ENCODE data around the gene ALK. TPM values are rescaled to one million over a fixed set of nuclear protein-coding genes. Genes with fewer than 3 reads are reported as not detected.
"Not testable (repeated sequence)": the region's sequence is repeated elsewhere in the genome, so short reads cannot be mapped to it uniquely, and the experiment has no call there.

Gene ALK
- total RNA-seq, 2 experiments from 2014 or later: not detected

DNA sequence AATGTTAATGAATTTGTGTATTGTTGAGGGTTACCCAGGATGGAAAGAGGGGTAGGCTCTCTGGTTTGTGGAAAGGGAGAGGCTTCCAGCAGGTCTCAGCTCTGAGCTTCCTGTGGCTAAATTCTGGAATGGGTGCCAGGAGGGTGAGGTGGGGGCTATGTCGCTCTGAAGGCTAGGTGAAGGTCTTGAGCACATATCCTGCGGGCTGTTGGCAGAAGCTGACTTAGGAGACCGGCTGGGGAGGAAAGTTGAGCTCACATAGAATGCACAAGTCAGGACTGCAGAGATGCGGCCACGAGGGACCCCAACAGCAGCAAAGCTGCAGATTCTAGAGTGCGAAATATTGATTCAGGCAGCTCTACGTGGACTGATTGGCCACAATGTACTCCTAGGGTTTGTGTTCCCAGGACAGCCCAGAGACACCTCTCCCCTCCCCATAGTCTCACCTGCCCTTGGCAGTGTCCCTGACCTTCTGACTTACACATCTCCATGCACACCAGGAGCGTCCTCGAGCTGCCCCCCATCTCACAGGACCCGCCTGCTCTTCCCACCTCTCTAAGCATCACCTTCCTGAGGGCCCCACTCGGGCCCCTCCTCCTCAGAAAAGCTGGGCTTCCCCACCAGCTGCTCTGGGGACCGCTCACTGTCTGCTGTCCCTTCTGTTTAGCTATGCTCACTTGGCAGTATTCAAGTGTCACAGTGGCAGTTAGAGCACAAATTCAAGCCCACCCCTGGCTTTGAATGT is 72.6 kb downstream of the ALK start:
- POLR2A ChIA-PET: no interaction called here
- CTCF ChIA-PET: no interaction called here

DNA sequence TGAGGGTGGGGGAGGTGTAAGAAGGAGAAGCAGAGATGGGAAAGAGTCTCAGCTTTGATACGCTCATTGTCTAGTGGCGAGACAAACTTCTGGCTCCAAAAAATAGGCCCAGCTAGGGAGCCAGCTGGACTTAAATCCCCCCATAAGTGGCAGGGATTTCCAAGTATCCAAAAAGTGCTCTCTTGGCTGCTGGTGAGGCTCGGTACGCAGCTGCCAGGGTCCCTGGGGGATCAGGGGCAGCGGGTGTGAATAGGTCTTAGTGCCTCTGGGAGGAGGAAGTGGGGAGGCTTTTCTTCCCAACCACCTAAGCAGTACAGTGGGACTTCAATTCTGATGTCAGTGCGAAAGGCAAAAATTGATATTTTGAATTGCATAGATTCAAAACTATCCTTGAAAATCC is 73.5 kb downstream of the ALK start:
- CTCF ChIA-PET: no interaction called here
- POLR2A ChIA-PET: no interaction called here

DNA sequence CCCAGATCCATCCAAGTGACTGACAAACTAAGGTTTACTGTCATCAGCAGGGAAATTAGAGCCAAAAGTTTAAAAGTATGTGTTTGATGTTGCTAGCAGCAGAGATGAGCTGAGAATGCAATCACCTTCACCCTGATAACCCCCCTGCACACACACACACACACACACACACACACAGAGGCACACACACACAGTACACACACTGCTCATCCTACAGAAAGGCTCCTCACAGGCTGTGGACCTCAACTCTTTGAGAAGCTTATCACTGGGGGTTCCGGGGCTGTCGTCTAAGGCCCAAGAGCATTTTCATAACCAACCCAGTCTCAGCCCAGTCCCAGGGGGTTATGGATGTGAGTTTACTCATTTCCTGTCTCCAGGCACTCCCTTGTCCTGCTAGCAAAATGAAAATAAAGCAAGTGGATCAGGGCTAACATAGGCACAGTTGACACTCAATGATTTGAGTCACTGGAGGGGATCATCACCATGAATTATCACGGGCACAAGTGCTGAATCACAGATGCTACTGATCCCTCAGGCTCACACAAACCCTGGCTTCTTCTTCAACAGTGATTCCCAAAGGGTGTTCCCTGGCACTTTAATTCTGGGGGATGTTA is 76.6 kb downstream of the ALK start:
- ChIA-PET CTCF (no interaction called here), POLR2A (no interaction called here)

- POLR2A ChIA-PET: no interaction called here
- CTCF ChIA-PET: interaction anchor here (0.6 to 0.7 kb wide), 3 partner anchors 201 to 241 kb away, joined by 3 to 6 read pairs (median 4); no protein-coding TSS in a partner anchor
Observed at GRCh38 chr2:29841386-29842004, 79.9 kb downstream of the ALK start.

DNA sequence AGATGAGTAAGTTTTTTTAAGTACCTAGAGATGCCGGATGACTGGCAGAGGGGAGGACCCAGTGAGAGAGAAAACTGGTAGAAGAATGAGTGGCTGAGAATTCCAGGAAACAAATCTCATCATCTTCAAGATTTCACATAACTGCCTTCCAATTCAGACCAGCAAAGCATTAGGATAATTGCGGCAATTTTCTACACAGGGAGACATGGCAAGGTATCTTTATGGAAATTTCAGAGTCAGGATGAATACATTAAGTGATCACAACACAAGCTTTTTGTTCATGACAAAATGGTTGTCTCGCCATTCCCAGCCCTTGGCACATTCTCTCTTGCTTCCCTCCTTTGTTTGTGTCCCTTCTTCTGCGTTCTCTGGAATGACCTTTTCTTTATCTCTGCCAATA is 82.1 kb downstream of the ALK start:
- POLR2A ChIA-PET: no interaction called here
- CTCF ChIA-PET: no interaction called here

- CTCF ChIA-PET: no interaction called here
Observed at GRCh38 chr2:29837925-29838324, 83.5 kb downstream of the ALK start.

DNA sequence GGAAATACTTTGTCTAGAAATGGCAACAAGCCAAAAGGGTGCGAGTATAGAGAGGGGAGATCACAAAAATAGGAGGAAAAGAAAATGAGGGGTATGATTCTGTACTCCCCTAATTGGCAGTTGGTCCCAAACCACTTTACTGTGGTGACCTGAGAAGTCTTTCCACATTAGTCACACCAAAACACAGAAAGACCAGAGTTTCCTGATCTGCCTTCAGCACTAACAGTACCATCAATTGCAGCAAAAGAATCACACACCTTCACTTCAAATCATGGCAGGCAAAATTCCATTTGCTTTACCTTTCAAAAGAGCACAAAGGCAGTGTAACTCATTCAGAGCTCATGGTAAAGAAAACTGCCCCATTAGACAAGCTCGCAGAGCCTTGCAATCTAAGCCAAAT is 86.8 kb downstream of the ALK start:
- POLR2A ChIA-PET: no interaction called here
- CTCF ChIA-PET: no interaction called here

More at GRCh38 chr2:29837925-29838324, 83.5 kb downstream of the ALK start:
- POLR2A ChIA-PET: no interaction called here

- ChIA-PET POLR2A (no interaction called here), CTCF (no interaction called here)
Observed at GRCh38 chr2:29834036-29834540, 87.3 kb downstream of the ALK start.

- ChIA-PET POLR2A (no interaction called here), CTCF (no interaction called here)
Observed at GRCh38 chr2:29831560-29831959, 89.8 kb downstream of the ALK start.

DNA sequence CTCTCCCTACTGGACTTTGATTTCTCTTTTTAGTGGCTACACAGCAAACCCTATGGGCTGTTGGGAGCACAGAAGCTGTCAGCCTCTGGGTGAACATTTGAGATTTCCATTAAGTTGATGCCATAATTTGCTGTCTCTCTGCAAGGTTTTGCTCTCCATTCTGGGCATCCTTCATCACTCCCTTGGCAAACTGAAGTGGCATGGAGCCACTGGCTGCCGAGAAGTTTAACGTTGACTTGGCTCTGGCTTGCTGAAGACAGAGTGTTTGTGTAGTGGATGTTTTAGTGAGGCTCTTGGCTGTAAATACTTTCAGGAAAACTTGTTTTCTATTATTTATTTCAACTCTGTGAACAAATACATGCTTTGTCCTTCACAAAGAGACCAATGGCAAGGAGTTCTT is 91.5 kb downstream of the ALK start:
- ChIA-PET CTCF (no interaction called here), POLR2A (no interaction called here)

DNA sequence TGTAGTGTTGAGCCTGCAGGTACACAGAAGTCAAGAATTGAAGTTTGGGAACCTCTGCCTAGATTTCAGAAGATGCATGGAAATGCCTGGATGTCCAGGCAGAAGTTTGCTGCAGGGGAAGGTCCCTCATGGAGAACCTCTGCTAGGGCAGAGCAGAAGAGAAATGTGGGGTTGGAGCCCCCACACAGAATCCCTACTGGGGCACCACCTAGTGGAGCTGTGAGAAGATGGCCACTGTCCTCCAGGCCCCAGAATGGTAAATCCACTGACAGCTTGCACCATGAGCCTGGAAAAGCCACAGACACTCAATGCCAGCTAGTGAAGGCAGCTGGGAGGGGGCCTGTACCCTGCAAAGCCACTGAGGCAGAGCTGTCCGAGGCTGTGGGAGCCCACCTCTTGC is 97.2 kb downstream of the ALK start:
- POLR2A ChIA-PET, CTCF ChIA-PET: not testable (repeated sequence)

DNA sequence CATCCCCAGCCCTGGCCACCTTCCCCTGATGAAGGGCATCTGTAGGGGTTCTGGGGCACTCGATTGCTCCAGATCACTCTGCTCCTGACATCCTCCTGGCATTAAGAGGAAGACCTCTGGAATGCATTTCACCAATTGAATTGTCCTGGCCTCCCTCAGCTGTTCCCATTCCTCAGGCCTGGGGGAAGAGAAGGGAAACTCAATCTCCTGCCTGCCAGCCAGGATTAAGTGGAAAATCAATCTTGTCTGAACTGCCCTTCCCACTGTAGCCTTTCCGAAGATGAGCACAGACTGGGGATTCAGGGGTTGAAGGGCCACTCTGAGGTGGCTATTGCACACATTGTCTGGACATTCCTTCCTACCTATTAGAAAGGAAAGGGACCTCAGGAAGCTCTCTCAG is 99.8 kb downstream of the ALK start:
- CTCF ChIA-PET: no interaction called here
- POLR2A ChIA-PET: no interaction called here

GRCh38 chr2:29819570-29819969 is 101.8 kb downstream of the ALK start:
- CTCF ChIA-PET: no interaction called here
- POLR2A ChIA-PET: no interaction called here

GRCh38 chr2:29817801-29818680 is 103.3 kb downstream of the ALK start:
- ChIA-PET POLR2A (no interaction called here), CTCF (no interaction called here)

DNA sequence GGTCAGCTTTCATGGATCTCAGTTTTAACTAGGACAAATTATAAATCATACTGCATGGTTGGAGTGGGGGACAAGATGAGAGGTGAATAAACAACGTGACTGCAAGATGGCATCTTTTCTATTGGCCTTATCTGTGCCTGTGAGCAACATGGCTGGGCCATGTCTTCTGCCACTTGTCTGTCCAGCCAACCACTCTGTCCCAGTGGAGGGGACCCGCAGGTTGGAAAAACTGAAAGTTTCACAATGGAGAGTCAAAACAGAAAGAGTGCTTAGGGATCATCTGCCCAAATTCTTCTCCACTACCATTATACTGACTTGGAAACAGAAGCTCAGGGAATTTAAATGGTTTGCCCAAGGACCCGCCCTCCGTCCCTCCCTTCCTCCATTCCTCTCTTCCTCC is 104.1 kb downstream of the ALK start:
- ChIA-PET CTCF (no interaction called here), POLR2A (no interaction called here)

DNA sequence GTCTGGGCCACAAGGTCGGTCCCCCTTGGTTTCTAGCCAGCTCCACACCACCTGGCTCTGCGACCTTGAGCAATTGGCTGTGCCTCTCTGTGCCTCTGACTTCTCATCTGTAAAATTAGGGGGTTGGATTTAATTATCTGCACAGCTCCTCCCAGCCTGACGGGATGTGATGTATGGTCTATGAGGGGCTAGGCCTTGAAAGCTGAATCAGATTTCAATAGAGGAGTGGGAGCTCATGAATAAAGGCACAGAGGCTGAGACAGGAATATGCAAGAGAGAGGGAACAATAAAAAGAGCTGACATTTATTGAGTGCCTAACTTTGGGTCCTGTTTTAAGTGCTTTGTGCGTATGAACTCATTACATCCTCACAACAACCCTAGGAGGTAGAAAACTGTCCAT is 104.7 kb downstream of the ALK start:
- CTCF ChIA-PET: no interaction called here
- POLR2A ChIA-PET: no interaction called here

DNA sequence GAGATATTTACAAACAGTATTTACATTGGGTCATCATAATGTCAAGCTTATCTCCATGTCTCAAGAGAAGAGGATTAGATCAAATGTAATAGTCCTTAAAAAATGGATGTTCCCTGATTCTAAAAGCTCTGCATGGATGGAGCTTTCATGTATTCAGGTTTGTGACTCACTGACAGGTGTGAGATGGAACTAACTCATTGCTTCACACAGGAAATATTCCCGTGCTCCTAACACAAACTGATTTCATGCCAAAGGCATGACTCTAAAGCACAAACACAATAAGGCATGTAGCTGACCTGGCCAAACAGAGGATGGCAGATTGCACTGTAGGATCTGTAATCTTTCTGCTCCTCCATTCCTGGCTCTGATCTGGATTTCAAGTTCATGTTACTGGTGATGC is 110.0 kb downstream of the ALK start:
- CTCF ChIA-PET: no interaction called here

GRCh38 chr2:29810956-29811355 is 110.4 kb downstream of the ALK start:
- CTCF ChIA-PET: no interaction called here
- POLR2A ChIA-PET: no interaction called here

More for the DNA sequence above, 110.0 kb downstream of the ALK start:
- POLR2A ChIA-PET: no interaction called here

DNA sequence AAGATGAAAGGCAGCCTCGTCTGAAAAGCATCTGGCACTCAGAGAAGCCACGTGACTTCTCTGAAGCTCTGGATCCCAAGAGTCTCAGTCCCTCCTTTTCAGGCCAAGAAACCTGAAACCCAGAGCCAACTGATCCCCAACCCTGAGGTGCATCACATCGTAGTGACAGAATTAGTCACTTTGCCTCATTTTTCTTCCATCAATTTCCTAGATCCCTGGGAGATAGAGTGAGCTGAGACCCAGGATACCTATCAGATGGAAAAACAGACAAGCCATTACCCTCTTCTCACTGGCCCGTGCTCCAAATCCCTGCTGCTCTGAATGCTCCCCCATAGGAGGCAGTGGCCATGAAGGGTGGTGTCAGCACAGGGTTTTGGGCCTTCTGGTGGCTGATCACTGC is 113.1 kb downstream of the ALK start:
- ChIA-PET POLR2A (no interaction called here), CTCF (no interaction called here)

- ChIA-PET POLR2A (no interaction called here), CTCF (no interaction called here)
Observed at GRCh38 chr2:29807082-29807481, 114.3 kb downstream of the ALK start.

DNA sequence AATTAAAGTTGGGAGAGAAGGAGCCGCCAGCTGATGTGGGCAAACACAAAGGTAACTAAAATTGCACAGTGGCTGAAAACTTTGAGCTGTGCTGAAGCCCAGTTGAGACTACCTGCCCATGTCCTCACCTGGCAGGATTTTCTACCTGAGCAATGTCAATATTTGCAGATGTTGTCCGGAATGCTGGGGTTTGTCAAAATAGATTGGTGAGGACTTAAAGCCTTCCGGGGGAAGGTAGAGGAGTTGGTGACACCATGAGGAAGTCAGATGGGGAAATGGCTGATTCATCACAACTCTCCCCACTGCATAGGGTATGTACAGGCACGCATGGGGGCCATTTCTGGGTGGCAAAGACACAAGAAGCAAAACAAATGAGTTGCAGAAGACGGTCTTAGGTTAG is 114.9 kb downstream of the ALK start:
- POLR2A ChIA-PET: no interaction called here
- CTCF ChIA-PET: no interaction called here

All from activated CD8-positive, alpha-beta memory T cell treated with anti-CD3 and anti-CD28 coated beads for 36 hours (primary cell).